ENCODE results near the gene TUB.

- TF ChIP-seq CBX5 (IDR thresholded peaks at IDR 0.05; ENCODE audit: low read depth, low read length) (no peak), POLR2AphosphoS5 (IDR thresholded peaks at IDR 0.05; ENCODE audit: low read depth, low read length) (no peak), TAF1 (IDR thresholded peaks at IDR 0.05; ENCODE audit: low read depth, low read length) (no peak), YY1 (IDR thresholded peaks at IDR 0.05; ENCODE audit: low read depth, low read length) (no peak), CTCF (IDR thresholded peaks at IDR 0.05; ENCODE audit: control extremely low read depth in 1 of 3, insufficient read depth in 1 of 3, low read depth in 1 of 3, low read length in 3 of 3) (no peak), EZH2 (IDR thresholded peaks at IDR 0.05; ENCODE audit: low read depth, low read length, severe bottlenecking) (no peak), TBP (IDR thresholded peaks at IDR 0.05; ENCODE audit: low read depth, low read length) (no peak), TAF7 (optimal IDR thresholded peaks at IDR 0.05; ENCODE audit: borderline replicate concordance, low read depth, low read length) (no peak), JUND (IDR thresholded peaks at IDR 0.05; ENCODE audit: low read length) (no peak), BACH1 (IDR thresholded peaks at IDR 0.05; ENCODE audit: low read length) (no peak), POLR2A (IDR thresholded peaks at IDR 0.05; ENCODE audit: control extremely low read depth in 1 of 2, low read depth in 2 of 2, low read length in 2 of 2) (no peak)
Observed at GRCh38 chr11:8071616-8072581, 9.1 kb upstream of the TUB start.
